IMR-90 (cell line): ENCODE data around the gene MAPRE2. TPM values are rescaled to one million over a fixed set of nuclear protein-coding genes. Genes with fewer than 3 reads are reported as not detected.

Experiments used
- ATAC-seq: fragments of 200-7000 bp; cut with Tn5 transposase; 2 replicates; pipeline ENCODE4 v1.9.1; 2020; ENCODE audit warnings: low read depth, mild to moderate bottlenecking, moderate library complexity
- BruUV-seq: library from RNA; stranded (reverse); fragments of 400-500 nt; replicated peaks from 2 replicates; lab custom pipeline; 2021; lab: Mats Ljungman, UMichigan
- CTCF ChIA-PET: fragments of 300-600 bp; formaldehyde crosslinking; extraction: SDS; loops from one replicate; lab custom pipeline; 2021; ENCODE audit warnings: antibody characterized with exemption; lab: Yijun Ruan, JAX
- POLR2A ChIA-PET: fragments of 300-600 bp; sonication (Branson Sonifier 250); formaldehyde crosslinking; loops from one replicate; lab custom pipeline; 2022; ENCODE audit warnings: antibody characterized with exemption; ENCODE audit not compliant: unreplicated experiment; lab: Charles Lee
- DNase-seq: peaks from one replicate; pipeline ENCODE4 v3.0.0; 2013
- H2AFZ ChIP-seq: replicated peaks from 2 replicates; pipeline ENCODE3; 2013; ENCODE audit warnings: low read length, mild to moderate bottlenecking; ENCODE audit not compliant: poor library complexity
- H2AK5ac ChIP-seq: 2 replicates; pipeline ENCODE4 v1.6.1; 2013; ENCODE audit warnings: low read depth, low read length, inconsistent platforms
- H2AK9ac ChIP-seq: replicated peaks from 2 replicates; pipeline ENCODE3; 2013; ENCODE audit warnings: mild to moderate bottlenecking, low read depth, low read length, moderate library complexity; ENCODE audit not compliant: poor library complexity
- H2BK120ac ChIP-seq: 2 replicates; pipeline ENCODE4 v1.6.1; 2013; ENCODE audit warnings: low read depth, low read length, inconsistent platforms
- H2BK15ac ChIP-seq: 3 replicates; pipeline ENCODE4 v1.6.1; 2013; ENCODE audit warnings: low read depth, low read length, inconsistent platforms
- H2BK20ac ChIP-seq: 2 replicates; pipeline ENCODE4 v1.6.1; 2013; ENCODE audit warnings: low read depth, mild to moderate bottlenecking, inconsistent platforms, low read length, moderate library complexity
- H2BK5ac ChIP-seq: 2 replicates; pipeline ENCODE4 v1.6.1; 2013; ENCODE audit warnings: mild to moderate bottlenecking, low read depth, low read length, inconsistent platforms; ENCODE audit not compliant: poor library complexity, severe bottlenecking
- H3K14ac ChIP-seq: replicated peaks from 2 replicates; pipeline ENCODE4 v1.6.1; 2013; ENCODE audit warnings: low read depth, low read length, inconsistent platforms
- H3K18ac ChIP-seq: 2 replicates; pipeline ENCODE4 v1.6.1; 2013; ENCODE audit warnings: low read depth, low read length, control low read depth
- H3K23ac ChIP-seq: 2 replicates; pipeline ENCODE4 v1.6.1; 2013; ENCODE audit warnings: low read depth, low read length, inconsistent platforms
- H3K27ac ChIP-seq: 2 replicates; pipeline ENCODE4 v1.5.1; 2013; ENCODE audit warnings: mild to moderate bottlenecking, control low read depth, low read length; ENCODE audit not compliant: insufficient read depth
- H3K27me3 ChIP-seq: 2 replicates; pipeline ENCODE4 v1.6.1; 2013; ENCODE audit warnings: low read length; ENCODE audit not compliant: control insufficient read depth, insufficient read depth
- H3K36me3 ChIP-seq: 2 replicates; pipeline ENCODE4 v1.6.1; 2013; ENCODE audit warnings: low read length, mixed read lengths; ENCODE audit not compliant: control insufficient read depth, insufficient read depth
- H3K4ac ChIP-seq: 2 replicates; pipeline ENCODE4 v1.6.1; 2013; ENCODE audit warnings: low read depth, low read length, inconsistent platforms
- H3K4me1 ChIP-seq: 2 replicates; pipeline ENCODE4 v1.6.1; 2013; ENCODE audit warnings: low read length, mixed read lengths; ENCODE audit not compliant: control insufficient read depth, insufficient read depth
- H3K4me2 ChIP-seq: 2 replicates; pipeline ENCODE4 v1.6.1; 2013; ENCODE audit warnings: low read depth, mild to moderate bottlenecking, control low read depth, low read length, moderate library complexity
- H3K4me3 ChIP-seq: 2 replicates; pipeline ENCODE4 v1.5.1; 2013; ENCODE audit warnings: low read depth, mild to moderate bottlenecking, control low read depth, low read length, moderate library complexity; ENCODE audit not compliant: insufficient read depth
- H3K56ac ChIP-seq: 2 replicates; pipeline ENCODE4 v1.6.1; 2013; ENCODE audit warnings: low read length, inconsistent platforms; ENCODE audit not compliant: insufficient read depth; ENCODE audit errors: extremely low read depth
- H3K79me1 ChIP-seq, 2 experiments: 2 replicates each; pipeline ENCODE4 v1.6.1; 2013; ENCODE audit warnings: low read length in 2 of 2, inconsistent platforms in 1 of 2, low read depth in 1 of 2
- H3K9ac ChIP-seq: 2 replicates; pipeline ENCODE4 v1.6.1; 2013; ENCODE audit warnings: low read depth, low read length, control low read depth
- H3K9me1 ChIP-seq: 2 replicates; pipeline ENCODE4 v1.6.1; 2013; ENCODE audit warnings: low read length, inconsistent platforms; ENCODE audit not compliant: insufficient read depth
- H3K9me3 ChIP-seq: 2 replicates; pipeline ENCODE4 v1.6.1; 2013; ENCODE audit warnings: low read length; ENCODE audit not compliant: control insufficient read depth, insufficient read depth
- H4K20me1 ChIP-seq: 2 replicates; pipeline ENCODE4 v1.6.1; 2013; ENCODE audit warnings: low read length, inconsistent platforms; ENCODE audit not compliant: insufficient read depth
- H4K5ac ChIP-seq: 2 replicates; pipeline ENCODE4 v1.6.1; 2013; ENCODE audit warnings: mild to moderate bottlenecking, low read depth, low read length, control low read depth
- H4K8ac ChIP-seq, 2 experiments: 2 replicates each; pipeline ENCODE4 v1.6.1; 2013; ENCODE audit warnings: low read depth in 2 of 2, low read length in 2 of 2, control low read depth in 1 of 2, inconsistent platforms in 1 of 2
- H4K91ac ChIP-seq: 2 replicates; pipeline ENCODE4 v1.6.1; 2013; ENCODE audit warnings: low read depth, low read length, inconsistent platforms; ENCODE audit not compliant: insufficient read depth
- BHLHE40 ChIP-seq: fragments of 150-350 bp; IDR thresholded peaks from 2 replicates; pipeline ENCODE4 v1.6.1; 2016; ENCODE audit warnings: mild to moderate bottlenecking, low read depth, low read length
- CHD1 ChIP-seq: IDR thresholded peaks from 2 replicates; pipeline ENCODE4 v1.6.1; 2012; ENCODE audit warnings: low read depth, low read length, improper control_type of control experiment
- MAFK ChIP-seq: IDR thresholded peaks from 2 replicates; pipeline ENCODE4 v1.6.1; 2012; ENCODE audit warnings: low read depth, low read length, improper control_type of control experiment
- MAZ ChIP-seq: IDR thresholded peaks from 2 replicates; pipeline ENCODE4 v1.6.1; 2012; ENCODE audit warnings: low read depth, mild to moderate bottlenecking, low read length, improper control_type of control experiment, moderate library complexity, borderline replicate concordance
- MXI1 ChIP-seq: IDR thresholded peaks from 2 replicates; pipeline ENCODE4 v1.6.1; 2012; ENCODE audit warnings: low read depth, mild to moderate bottlenecking, low read length, moderate library complexity, borderline replicate concordance
- POLR2A ChIP-seq: IDR thresholded peaks from 2 replicates; pipeline ENCODE4 v1.6.1; 2012; ENCODE audit warnings: mild to moderate bottlenecking, low read depth, low read length
- RAD21 ChIP-seq: IDR thresholded peaks from 2 replicates; pipeline ENCODE4 v1.6.1; 2012; ENCODE audit warnings: low read length, improper control_type of control experiment
- RCOR1 ChIP-seq: IDR thresholded peaks from 2 replicates; pipeline ENCODE4 v1.6.1; 2012; ENCODE audit warnings: mild to moderate bottlenecking, low read length, improper control_type of control experiment; ENCODE audit not compliant: insufficient replicate concordance
- RFX5 ChIP-seq: IDR thresholded peaks from 2 replicates; pipeline ENCODE4 v1.8.0; 2012; ENCODE audit warnings: low read depth, mild to moderate bottlenecking, low read length, moderate library complexity
- SMC3 ChIP-seq: fragments of 150-350 bp; IDR thresholded peaks from 2 replicates; pipeline ENCODE4 v1.6.1; 2016; ENCODE audit warnings: low read depth, mild to moderate bottlenecking, antibody characterized with exemption, low read length, moderate library complexity
- WGBS, 2 experiments: methylation state at CpG; one replicate each; pipeline versions ENCODE4 v1.1.5 to v1.1.7; 2013; ENCODE audit warnings: missing lambda C conversion rate in 2 of 2; ENCODE audit not compliant: insufficient read length in 1 of 2; ENCODE audit errors: extremely low coverage in 2 of 2; 5-methylcytosine and 5-hydroxymethylcytosine counted together
- dilution Hi-C: fragments of 300-500 bp; cut with HindIII; formaldehyde crosslinking; loops from one replicate; pipeline ENCODE4 v1.14.3; 2018; ENCODE audit warnings: low sequenced_read_pairs; ENCODE audit not compliant: unreplicated experiment
- in situ Hi-C: fragments of 300-500 bp; cut with MboI; formaldehyde crosslinking; loops from 3 replicates; pipeline ENCODE4 v1.14.3; 2019; ENCODE audit warnings: low sequenced_read_pairs, inconsistent platforms, mixed read lengths
- intact Hi-C: fragments of 100-400 bp; cut with micrococcal nuclease; formaldehyde crosslinking; loops from 2 replicates; pipeline ENCODE4 v1.10.0; 2022
- polyA plus RNA-seq, 3 experiments: library from polyadenylated mRNA; depleted of rRNA; stranded (reverse); fragments of >200 nt; gene quantifications; 2 replicates each; pipeline ENCODE4 v1.2.3, GENCODE V29; 2012; ENCODE audit warnings: low replicate concordance in 1 of 3
- total RNA-seq: library from RNA; depleted of rRNA; stranded (reverse); fragments of >200 nt; gene quantifications from 2 replicates; pipeline ENCODE4 v1.2.3, GENCODE V29; 2012
- TF ChIP-seq, protein P1 (sequence below): conservative IDR thresholded peaks from 2 replicates; pipeline ENCODE4 v1.5.1; 2012; ENCODE audit warnings: mild to moderate bottlenecking, low read depth, low read length, improper control_type of control experiment
- TF ChIP-seq, protein P2 (sequence below): fragments of 150-350 bp; IDR thresholded peaks from 2 replicates; pipeline ENCODE4 v1.6.1; 2017; ENCODE audit warnings: mild to moderate bottlenecking, antibody characterized with exemption, low read length, low read depth
- TF ChIP-seq, protein P3 (sequence below): fragments of 150-350 bp; IDR thresholded peaks from 2 replicates; pipeline ENCODE4 v1.6.1; 2016; ENCODE audit warnings: low read depth, mild to moderate bottlenecking, low read length, moderate library complexity, borderline replicate concordance

The MAPRE2 gene
- total and polyA plus RNA-seq, 2 of the 4 experiments (the other 2 are of a cell fraction), result 19.6 to 23.8 TPM

DNA sequence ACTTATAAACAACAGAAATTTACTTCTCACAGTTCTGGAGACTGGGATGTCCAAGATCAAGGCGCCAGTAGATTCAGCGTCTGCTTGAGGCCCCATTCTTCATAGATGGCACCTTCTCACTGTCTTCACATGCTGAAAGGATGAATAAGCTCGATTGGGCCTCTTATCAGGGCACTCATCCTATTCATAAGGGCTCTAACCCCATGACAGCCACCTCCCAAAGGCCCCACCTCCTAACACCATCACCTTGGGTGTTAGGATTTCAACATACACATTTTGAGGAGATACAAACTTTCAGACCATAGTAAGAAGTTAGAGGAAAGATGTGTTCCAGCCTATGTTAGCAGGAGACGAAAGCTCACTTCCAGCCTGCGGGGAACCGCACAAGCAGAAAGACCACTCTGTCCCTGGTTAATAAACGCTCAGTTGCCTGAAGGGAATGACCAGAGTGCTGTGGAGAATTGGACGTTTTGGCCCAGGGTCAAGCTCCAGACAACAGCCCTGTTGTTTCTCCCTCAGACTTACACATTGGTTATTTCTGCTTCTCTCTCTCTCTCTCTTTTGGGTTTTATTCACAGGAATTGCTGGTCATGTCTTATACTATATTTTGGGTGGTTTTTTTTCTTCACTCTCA lies 90.3 kb downstream of the MAPRE2 start:
- Histone ChIP-seq H4K8ac (no peak overlapping the region), H3K18ac (no peak overlapping the region), H3K56ac (no peak overlapping the region), H3K9ac (no peak overlapping the region), H4K5ac (no peak overlapping the region), H3K27ac (no peak overlapping the region), H3K9me3 (no peaks in the 10 kb centered on the region), H3K23ac (no peak overlapping the region), H2AK5ac (no peak overlapping the region), H3K4me1 (no peaks in the 10 kb centered on the region), H3K4me3 (no peak overlapping the region), H3K36me3 (peaks cover 4% of the 10 kb centered on the region; the same call in 1 of the 2 replicates), H2AFZ (no peak overlapping the region), H3K79me1 (no peaks in the 10 kb centered on the region), H2BK15ac (no peak overlapping the region), H2BK5ac (no peak overlapping the region), H3K4me2 (no peak overlapping the region), H3K9me1 (peaks cover 9% of the 10 kb centered on the region; the same call in 1 of the 2 replicates), H3K14ac (no peak overlapping the region), H2BK120ac (no peak overlapping the region), H2BK20ac (no peak overlapping the region), H3K27me3 (no peaks in the 10 kb centered on the region), H4K20me1 (no peaks in the 10 kb centered on the region), H4K91ac (no peak overlapping the region), H3K4ac (no peak overlapping the region), H2AK9ac (no peak overlapping the region)
- in situ Hi-C loops (no loop called here), dilution Hi-C loops (no loop called here), intact Hi-C loops (no loop called here)
- WGBS, 2 experiments, result 90% methylated on average over 2 of the region's 8 CpGs; no CpG with 5 or more reads in 1 of the 2 experiments
- ChIA-PET CTCF (no interaction called here), POLR2A (no interaction called here)
- no TSS peak for BruUV-seq
- DNase-seq (no peak), ATAC-seq (no peak)
- TF ChIP-seq POLR2A, result no peak
- no peak for TF ChIP-seq RCOR1
- TF ChIP-seq RAD21, result no peak
- no peak for TF ChIP-seq MXI1
- TF ChIP-seq RFX5, result no peak
- no peak for TF ChIP-seq CHD1
- TF ChIP-seq, protein P1, sequence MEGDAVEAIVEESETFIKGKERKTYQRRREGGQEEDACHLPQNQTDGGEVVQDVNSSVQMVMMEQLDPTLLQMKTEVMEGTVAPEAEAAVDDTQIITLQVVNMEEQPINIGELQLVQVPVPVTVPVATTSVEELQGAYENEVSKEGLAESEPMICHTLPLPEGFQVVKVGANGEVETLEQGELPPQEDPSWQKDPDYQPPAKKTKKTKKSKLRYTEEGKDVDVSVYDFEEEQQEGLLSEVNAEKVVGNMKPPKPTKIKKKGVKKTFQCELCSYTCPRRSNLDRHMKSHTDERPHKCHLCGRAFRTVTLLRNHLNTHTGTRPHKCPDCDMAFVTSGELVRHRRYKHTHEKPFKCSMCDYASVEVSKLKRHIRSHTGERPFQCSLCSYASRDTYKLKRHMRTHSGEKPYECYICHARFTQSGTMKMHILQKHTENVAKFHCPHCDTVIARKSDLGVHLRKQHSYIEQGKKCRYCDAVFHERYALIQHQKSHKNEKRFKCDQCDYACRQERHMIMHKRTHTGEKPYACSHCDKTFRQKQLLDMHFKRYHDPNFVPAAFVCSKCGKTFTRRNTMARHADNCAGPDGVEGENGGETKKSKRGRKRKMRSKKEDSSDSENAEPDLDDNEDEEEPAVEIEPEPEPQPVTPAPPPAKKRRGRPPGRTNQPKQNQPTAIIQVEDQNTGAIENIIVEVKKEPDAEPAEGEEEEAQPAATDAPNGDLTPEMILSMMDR, result no peak
- no peak for TF ChIP-seq BHLHE40
- TF ChIP-seq SMC3, result no peak
- TF ChIP-seq, protein P2, sequence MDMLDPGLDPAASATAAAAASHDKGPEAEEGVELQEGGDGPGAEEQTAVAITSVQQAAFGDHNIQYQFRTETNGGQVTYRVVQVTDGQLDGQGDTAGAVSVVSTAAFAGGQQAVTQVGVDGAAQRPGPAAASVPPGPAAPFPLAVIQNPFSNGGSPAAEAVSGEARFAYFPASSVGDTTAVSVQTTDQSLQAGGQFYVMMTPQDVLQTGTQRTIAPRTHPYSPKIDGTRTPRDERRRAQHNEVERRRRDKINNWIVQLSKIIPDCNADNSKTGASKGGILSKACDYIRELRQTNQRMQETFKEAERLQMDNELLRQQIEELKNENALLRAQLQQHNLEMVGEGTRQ, result no peak
- TF ChIP-seq MAZ, result no peak
- TF ChIP-seq, protein P3, sequence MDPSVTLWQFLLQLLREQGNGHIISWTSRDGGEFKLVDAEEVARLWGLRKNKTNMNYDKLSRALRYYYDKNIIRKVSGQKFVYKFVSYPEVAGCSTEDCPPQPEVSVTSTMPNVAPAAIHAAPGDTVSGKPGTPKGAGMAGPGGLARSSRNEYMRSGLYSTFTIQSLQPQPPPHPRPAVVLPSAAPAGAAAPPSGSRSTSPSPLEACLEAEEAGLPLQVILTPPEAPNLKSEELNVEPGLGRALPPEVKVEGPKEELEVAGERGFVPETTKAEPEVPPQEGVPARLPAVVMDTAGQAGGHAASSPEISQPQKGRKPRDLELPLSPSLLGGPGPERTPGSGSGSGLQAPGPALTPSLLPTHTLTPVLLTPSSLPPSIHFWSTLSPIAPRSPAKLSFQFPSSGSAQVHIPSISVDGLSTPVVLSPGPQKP, result no peak
- no peak for TF ChIP-seq MAFK
